MCF 10A (cell line): ENCODE measurements around the gene NPHP4. TPM values are rescaled to one million over a fixed set of nuclear protein-coding genes. Genes with fewer than 3 reads are reported as not detected.

ENCODE experiments used
- BruUV-seq: library from RNA; stranded (reverse); fragments of 400-500 nt; replicated peaks from 2 replicates; lab custom pipeline; 2021; lab: Mats Ljungman, UMichigan
- CTCF ChIA-PET: fragments of 300-600 bp; sonication (Branson Sonifier 250); formaldehyde crosslinking; extraction: SDS; loops from one replicate; lab custom pipeline; 2021; ENCODE audit warnings: antibody characterized with exemption, inconsistent platforms; lab: Yijun Ruan, JAX
- POLR2A ChIA-PET: fragments of 300-600, 350-650 bp; sonication (Branson Sonifier 250); formaldehyde crosslinking; extraction: SDS; loops from one replicate; lab custom pipeline; 2020; ENCODE audit warnings: antibody characterized with exemption, inconsistent platforms; lab: Yijun Ruan, JAX
- DNase-seq: peaks from one replicate; pipeline ENCODE4 v3.0.0-alpha.2; 2018; ENCODE audit not compliant: unreplicated experiment
- H3K27ac Mint-ChIP-seq: one replicate; pipeline ENCODE4 v1.8.0; 2022; ENCODE audit warnings: mild to moderate bottlenecking, low read depth, mixed read lengths; ENCODE audit not compliant: unreplicated experiment
- H3K27me3 Mint-ChIP-seq: one replicate; pipeline ENCODE4 v1.8.0; 2022; ENCODE audit warnings: mixed read lengths; ENCODE audit not compliant: insufficient read depth, unreplicated experiment
- H3K36me3 Mint-ChIP-seq: one replicate; pipeline ENCODE4 v1.8.0; 2022; ENCODE audit warnings: mild to moderate bottlenecking, moderate library complexity, mixed read lengths; ENCODE audit not compliant: insufficient read depth, unreplicated experiment
- H3K4me1 Mint-ChIP-seq: one replicate; pipeline ENCODE4 v1.8.0; 2022; ENCODE audit warnings: mixed read lengths; ENCODE audit not compliant: insufficient read depth, unreplicated experiment
- H3K4me3 Mint-ChIP-seq: one replicate; pipeline ENCODE4 v1.8.0; 2022; ENCODE audit warnings: mild to moderate bottlenecking, moderate library complexity, mixed read lengths; ENCODE audit not compliant: unreplicated experiment
- H3K9me3 Mint-ChIP-seq: one replicate; pipeline ENCODE4 v1.8.0; 2022; ENCODE audit warnings: mixed read lengths; ENCODE audit not compliant: unreplicated experiment
- intact Hi-C: fragments of 100-400 bp; cut with micrococcal nuclease; formaldehyde crosslinking; loops from 2 replicates; pipeline ENCODE4 v1.14.1; 2022
- total RNA-seq: library from RNA; stranded (reverse); gene quantifications from 2 replicates; pipeline ENCODE4 v1.2.3, GENCODE V29; 2022
- TF ChIP-seq, protein P1 (sequence below): fragments of 200-600 bp; IDR thresholded peaks from one replicate; pipeline ENCODE4 v1.8.0; 2022; ENCODE audit warnings: antibody characterized with exemption, mild to moderate bottlenecking; ENCODE audit not compliant: unreplicated experiment

Gene NPHP4
- total RNA-seq, 1 experiment from 2014 or later = 14.4 TPM

GRCh38 chr1:5844442-5844841 lies 147.8 kb downstream of the NPHP4 start:
- CTCF ChIA-PET = no interaction called here
- Mint-ChIP-seq H3K4me1 (no peaks in the 10 kb centered on the region), H3K27me3 (peaks cover 9% of the 10 kb centered on the region), H3K9me3 (no peaks in the 10 kb centered on the region), H3K36me3 (no peaks in the 10 kb centered on the region), H3K27ac (no peak overlapping the region), H3K4me3 (no peak overlapping the region)
- TF ChIP-seq, protein P1, sequence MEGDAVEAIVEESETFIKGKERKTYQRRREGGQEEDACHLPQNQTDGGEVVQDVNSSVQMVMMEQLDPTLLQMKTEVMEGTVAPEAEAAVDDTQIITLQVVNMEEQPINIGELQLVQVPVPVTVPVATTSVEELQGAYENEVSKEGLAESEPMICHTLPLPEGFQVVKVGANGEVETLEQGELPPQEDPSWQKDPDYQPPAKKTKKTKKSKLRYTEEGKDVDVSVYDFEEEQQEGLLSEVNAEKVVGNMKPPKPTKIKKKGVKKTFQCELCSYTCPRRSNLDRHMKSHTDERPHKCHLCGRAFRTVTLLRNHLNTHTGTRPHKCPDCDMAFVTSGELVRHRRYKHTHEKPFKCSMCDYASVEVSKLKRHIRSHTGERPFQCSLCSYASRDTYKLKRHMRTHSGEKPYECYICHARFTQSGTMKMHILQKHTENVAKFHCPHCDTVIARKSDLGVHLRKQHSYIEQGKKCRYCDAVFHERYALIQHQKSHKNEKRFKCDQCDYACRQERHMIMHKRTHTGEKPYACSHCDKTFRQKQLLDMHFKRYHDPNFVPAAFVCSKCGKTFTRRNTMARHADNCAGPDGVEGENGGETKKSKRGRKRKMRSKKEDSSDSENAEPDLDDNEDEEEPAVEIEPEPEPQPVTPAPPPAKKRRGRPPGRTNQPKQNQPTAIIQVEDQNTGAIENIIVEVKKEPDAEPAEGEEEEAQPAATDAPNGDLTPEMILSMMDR = no peak
- no TSS peak for BruUV-seq
- intact Hi-C loops = no loop called here
- DNase-seq = no peak
- POLR2A ChIA-PET = interaction anchor here (0.7 kb wide), 1 partner anchor 12 kb away, joined by 3 read pairs; no protein-coding TSS in a partner anchor

DNA sequence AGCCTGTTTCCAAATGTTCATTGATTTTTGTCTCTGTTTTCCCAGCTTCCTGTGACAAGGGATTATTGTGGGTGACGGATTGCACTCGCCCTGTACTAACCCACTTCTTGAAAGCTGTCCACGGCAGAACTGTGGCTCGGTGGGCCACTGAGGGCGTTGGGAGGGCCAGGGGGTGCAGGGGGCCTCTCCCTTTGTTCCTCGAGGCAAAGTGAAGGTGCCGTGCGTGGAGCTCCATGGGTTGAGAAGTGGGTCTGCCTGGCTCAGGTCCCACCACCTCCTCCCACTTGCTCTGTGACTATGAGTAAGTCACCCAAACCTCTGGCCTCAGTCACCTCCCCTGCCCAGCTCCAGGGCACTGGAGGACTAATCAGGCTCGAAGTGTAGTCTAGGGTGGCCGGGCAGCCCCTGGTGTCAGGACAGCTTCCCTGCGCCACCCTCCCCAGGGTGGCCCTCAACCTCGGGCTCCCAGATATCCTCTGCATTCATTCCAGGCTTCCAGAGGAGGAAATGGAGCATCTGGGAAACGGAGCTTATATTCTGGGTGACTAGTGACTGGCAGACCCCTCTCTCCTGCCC lies 148.6 kb downstream of the NPHP4 start:
- Mint-ChIP-seq H3K36me3 (no peaks in the 10 kb centered on the region), H3K4me3 (no peak overlapping the region), H3K27ac (no peak overlapping the region), H3K27me3 (peaks cover 9% of the 10 kb centered on the region), H3K9me3 (no peaks in the 10 kb centered on the region), H3K4me1 (no peaks in the 10 kb centered on the region)
- no TSS peak for BruUV-seq
- no peak for DNase-seq
- CTCF ChIA-PET = interaction anchor here (0.6 kb wide), 1 partner anchor 674 kb away, joined by 3 read pairs; no protein-coding TSS in a partner anchor
- POLR2A ChIA-PET = no interaction called here
- intact Hi-C loops = no loop called here
- TF ChIP-seq, protein P1 = no peak

DNA sequence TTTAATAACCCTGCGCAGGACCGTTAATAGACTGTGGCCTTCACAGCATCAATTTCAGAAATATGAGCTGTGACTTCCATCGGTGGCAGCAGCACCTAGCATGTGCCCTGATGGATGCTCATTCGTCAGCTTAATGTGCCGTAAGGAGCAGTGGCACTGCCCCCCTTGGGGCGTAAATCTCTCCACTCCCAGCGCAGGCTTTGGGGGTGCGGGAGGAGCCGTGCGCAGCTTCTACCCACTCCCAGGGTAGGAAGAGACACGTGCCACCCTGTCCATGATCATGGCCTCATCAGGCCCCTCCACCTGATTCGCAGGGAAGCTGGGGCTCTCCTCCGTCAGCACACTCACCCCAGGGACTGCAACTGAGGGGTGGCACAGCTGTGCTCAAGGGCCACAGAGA lies 149.5 kb downstream of the NPHP4 start:
- BruUV-seq = no TSS peak
- Mint-ChIP-seq H3K9me3 (no peaks in the 10 kb centered on the region), H3K27ac (no peak overlapping the region), H3K27me3 (peaks cover 9% of the 10 kb centered on the region), H3K4me3 (no peak overlapping the region), H3K36me3 (no peaks in the 10 kb centered on the region), H3K4me1 (no peaks in the 10 kb centered on the region)
- intact Hi-C loops = no loop called here
- DNase-seq = no peak
- TF ChIP-seq, protein P1 = no peak
- ChIA-PET CTCF (no interaction called here), POLR2A (interaction anchor here (0.9 kb wide), 1 partner anchor 17 kb away, joined by 3 read pairs; no protein-coding TSS in a partner anchor)

DNA sequence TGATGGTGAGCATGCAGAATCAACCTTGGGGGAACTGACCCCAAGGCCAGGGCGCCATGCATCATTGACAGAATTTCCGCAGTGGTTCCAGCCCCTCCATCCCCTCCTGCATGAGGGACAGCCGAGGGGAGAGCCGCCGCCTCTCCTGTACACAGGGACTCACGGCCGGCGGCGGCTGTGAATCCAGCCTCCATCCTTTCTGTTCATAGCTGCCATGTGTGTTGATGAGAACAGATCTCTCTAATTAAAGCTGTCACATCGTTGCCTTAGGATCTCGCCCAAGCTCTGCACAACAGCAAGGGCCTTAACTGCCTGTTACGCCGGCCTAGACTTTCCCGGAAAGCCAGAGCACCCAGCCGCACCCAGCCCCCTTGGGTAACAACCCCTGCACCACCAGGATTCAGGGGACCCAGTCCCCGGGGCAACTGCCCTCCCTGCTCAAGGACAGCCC lies 151.6 kb downstream of the NPHP4 start:
- no TSS peak for BruUV-seq
- no peak for DNase-seq
- Mint-ChIP-seq H3K27ac (no peak overlapping the region), H3K27me3 (peaks cover 13% of the 10 kb centered on the region), H3K9me3 (no peaks in the 10 kb centered on the region), H3K36me3 (no peaks in the 10 kb centered on the region), H3K4me1 (no peaks in the 10 kb centered on the region), H3K4me3 (no peak overlapping the region)
- TF ChIP-seq, protein P1 = no peak
- intact Hi-C loops = no loop called here
- ChIA-PET POLR2A (no interaction called here), CTCF (no interaction called here)
